Measurements from ENCODE around the gene SNX20.

Gene SNX20

DNA sequence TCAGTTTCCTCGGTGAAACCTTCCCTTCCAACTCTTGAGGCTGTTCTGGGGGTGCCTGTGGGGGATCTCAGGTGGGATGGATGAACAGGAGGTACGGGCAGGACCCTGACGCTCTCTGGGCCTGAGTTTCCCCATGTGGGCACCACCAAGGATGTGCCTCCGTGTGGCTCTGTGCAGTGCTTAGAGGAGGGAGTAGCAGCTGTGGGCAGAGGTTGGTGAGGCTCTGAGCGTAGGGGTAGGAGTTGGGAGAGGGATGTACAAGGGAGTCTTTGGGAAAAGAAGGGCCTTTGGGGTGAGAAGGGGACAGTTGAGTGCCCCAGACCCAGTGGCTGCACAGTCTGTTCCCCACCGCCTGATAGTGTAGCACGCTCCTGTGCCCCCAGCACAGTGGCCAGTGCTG lies 59.1 kb downstream of the SNX20 start:
- no peak overlapping the region for H3K4me3 ChIP-seq (ENCODE audit: low read length)
- no peak for TF ChIP-seq ZNF274 (IDR thresholded peaks at IDR 0.05; ENCODE audit: low read depth, low read length)
